Endothelial cell of umbilical vein (primary cell): Measurements from ENCODE around the gene LRRN4CL. TPM values are rescaled to one million over a fixed set of nuclear protein-coding genes. Genes with fewer than 3 reads are reported as not detected.

Experiments used
- BruUV-seq: library from RNA; stranded (reverse); fragments of 400-500 nt; replicated peaks from 2 replicates; lab custom pipeline; 2021; lab: Mats Ljungman, UMichigan
- CTCF ChIA-PET: fragments of 300-600, 350-600 bp; sonication (Branson Sonifier 250); formaldehyde crosslinking; loops from one replicate; lab custom pipeline; 2021; ENCODE audit warnings: antibody characterized with exemption, inconsistent platforms; lab: Charles Lee
- POLR2A ChIA-PET: fragments of 300-600, 350-600 bp; sonication (Branson Sonifier 250); formaldehyde crosslinking; loops from one replicate; lab custom pipeline; 2021; ENCODE audit warnings: antibody characterized with exemption, inconsistent platforms; lab: Charles Lee
- DNase-seq: peaks from one replicate; pipeline ENCODE4 v3.0.0-alpha.2; 2011; ENCODE audit warnings: low read depth, low spot score
- FAIRE-seq: peaks from 2 replicates; lab custom pipeline; 2011; peaks lifted over from hg19 to GRCh38; lab: Jason Lieb, UNC
- H2AFZ ChIP-seq: 2 replicates; pipeline ENCODE4 v1.6.0; 2012; ENCODE audit warnings: low read depth, low read length, control low read depth, inconsistent platforms
- H3K27ac ChIP-seq: 2 replicates; pipeline ENCODE4 v1.5.1; 2011; ENCODE audit warnings: low read depth, mild to moderate bottlenecking, control low read depth, low read length, moderate library complexity; ENCODE audit not compliant: insufficient read depth
- H3K27me3 ChIP-seq, 2 experiments: 2 replicates each; pipeline versions ENCODE4 v1.6.0 to v1.6.1; 2011; ENCODE audit warnings: low read length in 2 of 2, mixed read lengths in 1 of 2; ENCODE audit not compliant: control insufficient read depth in 2 of 2, insufficient read depth in 2 of 2
- H3K36me3 ChIP-seq, 2 experiments: 2 replicates in 1 of 2; 3 replicates in 1 of 2; pipeline ENCODE4 v1.5.1; 2011; ENCODE audit warnings: low read length in 2 of 2, mild to moderate bottlenecking in 1 of 2, moderate library complexity in 1 of 2; ENCODE audit not compliant: control insufficient read depth in 2 of 2, insufficient read depth in 2 of 2; ENCODE audit errors: extremely low read depth in 1 of 2
- H3K4me1 ChIP-seq: 3 replicates; pipeline ENCODE4 v1.5.1; 2011; ENCODE audit warnings: mild to moderate bottlenecking, low read length; ENCODE audit not compliant: control insufficient read depth, insufficient read depth; ENCODE audit errors: extremely low read depth
- H3K4me2 ChIP-seq: 2 replicates; pipeline ENCODE4 v1.6.1; 2011; ENCODE audit warnings: low read length, control low read depth, mixed read lengths; ENCODE audit not compliant: insufficient read depth
- H3K4me3 ChIP-seq, 3 experiments: fragments of 200-600 bp in 1 of 3; sonication (generic), shearing (Covaris generic) in 1 of 3; replicated peaks in 1 of 3; 2 replicates each; pipeline ENCODE4 v1.5.1; 2011 to 2016; ENCODE audit warnings: control low read depth in 3 of 3, low read length in 3 of 3, mild to moderate bottlenecking in 2 of 3, inconsistent platforms in 1 of 3, low read depth in 1 of 3, moderate library complexity in 1 of 3; ENCODE audit not compliant: insufficient read depth in 1 of 3
- H3K79me2 ChIP-seq: 2 replicates; pipeline ENCODE4 v1.6.0; 2012; ENCODE audit warnings: low read length, inconsistent platforms; ENCODE audit not compliant: control insufficient read depth, insufficient read depth
- H3K9ac ChIP-seq: replicated peaks from 2 replicates; pipeline ENCODE3; 2011; ENCODE audit warnings: low read length, control low read depth; ENCODE audit not compliant: insufficient read depth; ENCODE audit errors: extremely low read depth
- H3K9me1 ChIP-seq: replicated peaks from 3 replicates; pipeline ENCODE4 v1.6.0; 2011; ENCODE audit warnings: mild to moderate bottlenecking, low read length; ENCODE audit not compliant: control insufficient read depth, insufficient read depth; ENCODE audit errors: extremely low read depth
- H3K9me3 ChIP-seq: replicated peaks from 2 replicates; pipeline ENCODE4 v1.5.1; 2012; ENCODE audit warnings: low read length, inconsistent platforms; ENCODE audit not compliant: control insufficient read depth, insufficient read depth
- H4K20me1 ChIP-seq: replicated peaks from 2 replicates; pipeline ENCODE3; 2011; ENCODE audit warnings: mild to moderate bottlenecking, low read length; ENCODE audit not compliant: control insufficient read depth, insufficient read depth; ENCODE audit errors: extremely low read depth
- EZH2 ChIP-seq: IDR thresholded peaks from 2 replicates; pipeline ENCODE4 v1.6.1; 2012; ENCODE audit warnings: borderline replicate concordance, low read depth, mild to moderate bottlenecking, moderate library complexity, low read length, inconsistent platforms; ENCODE audit not compliant: severe bottlenecking
- FOS ChIP-seq: IDR thresholded peaks from 2 replicates; pipeline ENCODE4 v1.6.1; 2011; ENCODE audit warnings: mild to moderate bottlenecking, low read length, moderate library complexity, borderline replicate concordance; ENCODE audit not compliant: insufficient read depth
- GATA2 ChIP-seq: IDR thresholded peaks from 2 replicates; pipeline ENCODE4 v1.7.0; 2011; ENCODE audit warnings: low read depth, mild to moderate bottlenecking, moderate library complexity, mixed read lengths, low read length; ENCODE audit not compliant: insufficient read length, insufficient read depth
- JUN ChIP-seq: IDR thresholded peaks from 2 replicates; pipeline ENCODE4 v1.6.1; 2011; ENCODE audit warnings: borderline replicate concordance, low read depth; ENCODE audit not compliant: insufficient read length, insufficient read depth
- MAX ChIP-seq: IDR thresholded peaks from 2 replicates; pipeline ENCODE4 v1.6.1; 2011; ENCODE audit not compliant: insufficient read depth, insufficient read length
- MYC ChIP-seq: IDR thresholded peaks from one replicate; pipeline ENCODE4 v1.6.1; 2011; ENCODE audit warnings: mild to moderate bottlenecking, low read depth, low read length
- POLR2AphosphoS5 ChIP-seq: IDR thresholded peaks from 2 replicates; pipeline ENCODE4 v1.6.1; 2012; ENCODE audit warnings: low read depth, mild to moderate bottlenecking, control low read depth, low read length, moderate library complexity; ENCODE audit not compliant: insufficient read depth
- dilution Hi-C: fragments of 300-500 bp; cut with MboI; formaldehyde crosslinking; loops from one replicate; pipeline ENCODE4 v1.15.0; 2019; ENCODE audit warnings: low sequenced_read_pairs; ENCODE audit not compliant: extremely low pct_ligation_motif_present
- intact Hi-C: fragments of 100-400 bp; cut with micrococcal nuclease; formaldehyde crosslinking; loops from one replicate; pipeline ENCODE4 v1.10.0; 2022
- polyA plus RNA-seq, 4 experiments: library from polyadenylated mRNA; depleted of rRNA in 3 of 4; stranded (reverse) in 3 of 4; unstranded in 1 of 4; fragments of >200 nt; gene quantifications; 2 replicates each; pipeline versions ENCODE4 v1.2.1 to v1.2.3, GENCODE V29; 2011 to 2012; ENCODE audit warnings: missing spikeins in 1 of 4
- total RNA-seq: library from RNA; stranded (reverse); gene quantifications from 2 replicates; pipeline ENCODE4 v1.2.3, GENCODE V29; 2021

LRRN4CL gene
- total and polyA plus RNA-seq, 2 donors (not counting 3 experiments of a cell fraction or from before 2014, with no cell fraction given) = 0.20 TPM; not detected in 1

- no peaks in the 10 kb centered on the region for H3K9me3 ChIP-seq
- no peak within 1 kb of the TSS for H3K27ac ChIP-seq
- POLR2A ChIA-PET = interaction anchor here (0.6 kb wide), 1 partner anchor 76 kb away, joined by 7 read pairs; no protein-coding TSS in a partner anchor
- no peaks in the 10 kb centered on the region for H3K27me3 ChIP-seq
- no TSS peak for BruUV-seq
- FAIRE-seq = no peak
- H3K36me3 ChIP-seq = peaks cover 2 to 10% of the 10 kb centered on the region in 2 experiments
- no peaks in the 10 kb centered on the region for H3K79me2 ChIP-seq
- H3K9ac ChIP-seq = no peak within 1 kb of the TSS
- intact Hi-C loops (loop anchor here (2.0 to 5.0 kb wide), 3 partner anchors 40 to 107 kb away; partner anchors contain the start of genes C11orf98, CSKMT, INTS5 and MTA2), dilution Hi-C loops (no loop called here)
- TF ChIP-seq MYC (no peak), FOS (no peak), GATA2 (no peak), JUN (no peak), MAX (no peak), POLR2AphosphoS5 (no peak), EZH2 (no peak)
- H3K4me3 ChIP-seq = peak within 1 kb of the TSS in 2 of 3 experiments; percentile 41 to 60
- H2AFZ ChIP-seq = peak within 1 kb of the TSS; percentile 89
- CTCF ChIA-PET = interaction anchor here (1.6 kb wide), 1 partner anchor 42 kb away, joined by 3 read pairs; the partner anchor contains the start of genes C11orf98 and CSKMT
- no peaks in the 10 kb centered on the region for H4K20me1 ChIP-seq
- no peaks in the 10 kb centered on the region for H3K9me1 ChIP-seq
- H3K4me2 ChIP-seq = peak within 1 kb of the TSS; percentile 82
- peaks cover 25% of the 10 kb centered on the region for H3K4me1 ChIP-seq
- DNase-seq = no peak
Observed at GRCh38 chr11:62707277-62707861, 18.0 kb upstream of the LRRN4CL start, which contains the start of the genes BSCL2 and GNG3. BSCL2 (minus strand) TSS chr11:62707424; CDS start chr11:62707195, 229 bp downstream. GNG3 (plus strand) TSS chr11:62707676; CDS start chr11:62708296, 620 bp downstream.
